GM08714 (cell line): Measurements from ENCODE around the gene CRADD.

Experiments
- H3K4me3 ChIP-seq: fragments of 200-500 bp; sonication (Bioruptor generic); 2 replicates; pipeline ENCODE4 v1.5.1; 2014; ENCODE audit warnings: mild to moderate bottlenecking, low read length, inconsistent platforms
- ZNF274 ChIP-seq: IDR thresholded peaks from 2 replicates; pipeline ENCODE4 v1.6.1; 2012; ENCODE audit warnings: mild to moderate bottlenecking, low read depth, low read length

Gene CRADD

DNA sequence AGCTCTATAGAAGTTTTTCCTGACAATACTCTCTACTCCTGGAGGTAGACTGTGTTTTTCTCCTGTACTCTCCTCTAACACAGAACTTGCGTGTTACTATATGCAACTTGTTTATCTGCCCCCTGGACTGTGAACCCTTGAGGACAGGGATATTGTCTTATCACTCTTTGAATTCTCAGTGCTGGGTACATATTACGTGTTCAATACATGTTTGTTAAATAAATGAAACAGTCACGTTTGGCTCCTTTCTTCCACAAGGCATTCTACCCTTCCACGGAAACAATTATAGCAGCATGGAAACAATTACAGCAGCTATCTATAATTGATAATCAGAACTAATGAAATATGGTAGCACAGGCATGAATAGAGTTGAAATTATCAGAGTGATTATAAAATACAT is 50.7 kb downstream of the CRADD start:
- no peak for TF ChIP-seq ZNF274

DNA sequence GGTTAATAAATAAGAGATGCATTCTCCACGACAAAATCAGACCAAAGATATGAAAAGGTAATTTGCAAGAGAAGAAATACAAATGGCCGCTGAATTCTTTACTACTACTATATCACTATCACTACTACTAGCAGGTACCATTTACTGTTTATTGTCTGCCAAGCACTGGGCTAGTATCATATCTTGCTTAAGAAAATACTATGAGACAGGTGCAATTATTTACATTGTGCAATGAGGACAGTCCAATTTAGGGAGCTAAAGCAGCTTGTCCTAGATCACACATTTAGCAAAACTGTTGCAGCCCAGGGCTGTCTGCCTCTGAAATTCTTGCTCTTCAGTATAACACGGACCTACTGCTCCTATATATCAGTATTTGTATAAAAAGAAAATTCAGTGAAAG is 52.8 kb downstream of the CRADD start:
- no peak for TF ChIP-seq ZNF274
- H3K4me3 ChIP-seq = no peak overlapping the region

More for the DNA sequence above, 50.7 kb downstream of the CRADD start:
- H3K4me3 ChIP-seq = no peak overlapping the region

DNA sequence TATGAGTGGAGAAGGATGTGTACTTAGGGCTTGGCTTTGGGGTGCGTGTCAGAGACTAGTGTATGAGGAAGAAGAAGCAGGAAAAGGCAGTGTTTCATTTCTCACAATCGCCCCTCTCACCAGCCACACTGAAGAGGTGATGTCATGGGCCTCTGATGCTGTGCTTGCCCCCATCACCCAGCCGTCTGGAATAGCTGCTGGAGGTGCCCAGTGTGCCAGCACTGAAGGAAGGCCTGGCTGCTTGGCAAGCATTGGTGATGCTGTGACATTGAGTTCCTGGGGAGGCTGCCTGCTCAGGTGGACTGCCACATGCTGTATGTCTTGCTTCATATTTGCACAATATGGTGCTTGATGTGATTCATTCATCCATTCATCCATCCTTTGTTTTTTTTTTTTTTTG is 56.2 kb downstream of the CRADD start:
- TF ChIP-seq ZNF274 = no peak
- H3K4me3 ChIP-seq = no peak overlapping the region

DNA sequence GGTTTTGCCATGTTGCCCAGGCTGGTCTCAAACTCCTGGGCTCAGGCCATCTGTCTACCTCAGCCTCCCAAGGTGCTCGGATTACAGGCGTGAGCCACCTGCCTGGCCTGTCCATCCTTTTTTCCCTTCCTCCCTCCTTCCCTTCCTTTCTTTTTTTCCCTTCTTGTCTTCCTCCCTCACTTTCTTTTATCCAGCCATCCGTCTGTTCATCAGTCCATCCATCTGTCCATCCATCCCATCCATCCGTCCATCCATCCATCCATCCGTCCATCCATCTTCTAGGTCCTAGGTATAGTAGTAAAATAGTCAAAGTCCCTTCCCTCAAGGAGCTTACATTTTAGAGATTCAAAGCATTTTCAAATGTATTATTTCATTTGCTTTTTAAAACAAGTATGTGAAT is 56.8 kb downstream of the CRADD start:
- H3K4me3 ChIP-seq = no peak overlapping the region
- TF ChIP-seq ZNF274 = no peak

DNA sequence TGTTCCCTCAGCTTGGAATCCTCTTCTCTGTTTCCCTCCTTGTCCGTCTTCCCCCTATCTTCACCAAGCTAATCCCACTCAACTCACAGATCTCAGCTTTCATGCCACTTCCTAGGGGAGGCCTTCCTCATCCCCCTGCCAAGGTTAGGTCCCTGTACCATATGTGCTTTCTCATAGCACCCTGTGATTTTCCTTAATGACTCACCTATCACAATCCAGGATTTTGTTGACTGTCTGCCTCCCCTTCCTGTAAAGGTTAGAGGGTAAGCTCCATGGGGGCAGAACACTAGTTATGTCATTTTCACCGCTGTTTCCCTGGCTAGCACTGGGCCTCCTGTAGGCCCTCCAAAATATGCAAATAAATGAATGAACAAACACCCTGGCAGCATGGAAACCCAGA is 57.6 kb downstream of the CRADD start:
- no peak for TF ChIP-seq ZNF274
- no peak overlapping the region for H3K4me3 ChIP-seq

DNA sequence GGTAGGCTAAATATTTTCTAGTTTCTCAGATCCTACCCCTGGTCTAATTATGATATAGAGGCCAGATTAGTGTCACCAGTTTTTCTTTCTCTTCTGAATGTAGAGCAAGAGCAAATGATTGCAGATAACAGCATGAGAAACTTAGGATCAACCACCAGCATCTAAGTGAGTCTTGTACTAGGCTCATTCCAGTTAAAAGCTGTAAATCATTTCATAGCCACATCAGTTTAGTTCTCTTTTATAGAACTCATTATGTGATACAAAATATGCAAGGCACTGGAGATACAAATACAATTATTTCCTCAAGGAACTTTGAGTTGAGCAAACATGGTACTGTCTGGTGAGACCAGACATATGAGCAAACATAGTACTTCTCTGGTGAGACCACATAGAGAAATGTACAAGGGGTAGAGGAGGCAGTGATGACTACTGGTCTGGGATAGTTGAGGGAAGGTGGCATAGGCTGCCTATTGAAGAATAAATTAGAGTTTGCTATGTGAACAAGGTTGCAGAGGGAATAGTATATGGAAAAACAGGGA is 59.5 kb downstream of the CRADD start:
- TF ChIP-seq ZNF274 = no peak
- no peak overlapping the region for H3K4me3 ChIP-seq

GRCh38 chr12:93737457-93738198 is 60.5 kb downstream of the CRADD start:
- TF ChIP-seq ZNF274 = no peak
- H3K4me3 ChIP-seq = no peak overlapping the region

DNA sequence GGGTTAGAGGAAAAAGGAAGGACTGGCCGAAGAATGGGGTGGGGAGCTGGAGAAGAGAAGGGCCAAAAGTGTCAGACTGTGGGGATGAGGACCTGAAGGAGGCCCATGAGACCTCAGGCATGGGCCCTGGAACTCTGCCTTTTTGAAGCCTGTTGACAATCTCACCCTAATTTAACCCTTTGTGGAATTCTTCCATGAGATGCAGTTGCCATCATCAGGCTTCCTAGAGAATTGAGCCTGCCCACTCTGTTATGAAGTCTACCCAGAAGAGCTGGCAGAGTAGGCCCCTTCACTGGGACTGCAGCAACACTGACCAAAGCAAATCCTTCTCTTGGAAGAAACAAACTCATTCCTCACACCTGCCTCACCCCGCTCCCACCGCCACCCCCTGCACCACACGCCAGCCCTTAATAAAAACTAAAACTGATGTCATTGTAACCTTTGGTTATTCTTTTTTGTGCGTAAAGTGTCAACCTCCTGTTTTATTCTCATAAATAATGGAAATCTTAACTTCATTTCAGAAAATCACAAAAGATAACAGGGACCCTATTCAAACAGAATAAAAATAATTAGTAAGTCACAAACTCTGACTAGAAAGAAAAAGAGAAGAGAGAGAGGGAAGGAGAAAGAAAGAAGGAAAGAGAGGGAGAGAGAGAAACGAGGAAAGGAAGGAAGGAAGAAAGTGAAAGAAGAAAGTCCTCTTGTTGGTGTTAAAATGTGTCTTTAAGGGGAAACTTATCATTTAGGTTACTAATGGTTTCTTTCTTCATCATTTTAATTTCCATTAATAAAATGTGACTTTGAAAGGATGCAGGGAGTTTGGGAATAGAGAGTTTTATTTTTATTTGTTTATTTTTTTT is 61.3 kb downstream of the CRADD start:
- no peak overlapping the region for H3K4me3 ChIP-seq
- TF ChIP-seq ZNF274 = no peak

DNA sequence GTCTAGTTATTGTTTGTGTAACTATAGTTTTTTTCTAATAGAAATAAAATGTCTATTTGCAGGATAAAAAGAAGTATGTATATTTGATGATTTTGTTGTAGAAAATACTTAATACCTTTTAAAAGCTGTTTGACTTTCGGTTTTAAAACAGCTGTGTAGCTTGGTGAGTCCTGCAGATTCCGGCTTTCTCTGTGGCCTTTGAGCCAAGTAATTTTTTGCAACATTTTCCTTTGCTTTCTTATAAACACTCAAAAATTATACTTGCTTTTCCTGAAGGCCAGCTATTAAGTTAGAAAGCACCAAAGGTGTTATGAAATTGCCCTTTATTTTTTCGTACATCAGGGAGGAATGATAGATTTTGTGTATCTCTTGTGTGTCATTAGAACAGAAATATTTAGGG is 63.6 kb downstream of the CRADD start:
- no peak for TF ChIP-seq ZNF274
- no peak overlapping the region; the same call in 1 of the 2 replicates for H3K4me3 ChIP-seq

- TF ChIP-seq ZNF274 = no peak
These were observed 64.5 kb downstream of the CRADD start for GRCh38 chr12:93741659-93742109.

DNA sequence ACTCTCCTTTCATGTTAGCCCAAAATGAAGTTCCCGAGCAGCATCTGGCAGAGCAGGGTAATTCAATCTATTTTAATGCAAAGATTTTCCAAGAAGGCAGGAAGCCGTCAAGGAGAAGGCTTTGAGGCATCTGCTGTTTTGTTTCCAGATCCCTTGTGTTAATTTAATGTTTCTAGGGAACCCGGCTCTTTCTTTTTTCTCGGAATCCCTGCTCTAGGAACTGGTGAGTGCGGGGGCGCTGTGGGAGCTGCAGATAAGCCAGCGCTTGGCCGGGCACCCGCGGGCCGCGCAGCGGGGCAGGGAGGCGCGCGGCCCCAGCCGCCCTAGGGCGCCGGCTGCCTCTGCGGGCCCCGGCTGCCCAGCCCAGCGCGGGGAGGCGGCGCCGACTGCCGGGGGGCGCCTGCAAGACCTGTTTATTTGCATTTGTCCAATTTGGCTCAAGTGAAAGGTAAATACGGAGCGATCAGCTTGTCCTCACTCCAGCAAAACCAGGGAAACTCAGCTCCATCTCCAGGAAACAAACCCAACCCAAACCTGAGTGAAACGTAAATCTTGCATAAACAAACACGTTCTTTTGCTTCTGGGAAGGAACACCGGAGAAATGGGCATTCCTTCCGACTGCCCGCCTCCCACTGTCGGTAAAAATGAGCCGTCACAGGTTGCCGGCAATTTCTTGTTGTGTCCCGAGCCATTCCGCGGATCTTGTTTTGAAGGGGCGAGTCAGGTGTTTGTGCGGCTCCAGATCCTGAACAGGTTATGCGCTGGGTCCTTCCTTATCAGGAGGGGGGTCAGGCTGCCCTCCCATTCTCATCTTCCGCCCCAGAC is 65.1 kb downstream of the CRADD start:
- no peak for TF ChIP-seq ZNF274
- peak overlapping the region; percentile 77 for H3K4me3 ChIP-seq

More at GRCh38 chr12:93741659-93742109, 64.5 kb downstream of the CRADD start:
- peak overlapping the region; percentile 77 for H3K4me3 ChIP-seq

DNA sequence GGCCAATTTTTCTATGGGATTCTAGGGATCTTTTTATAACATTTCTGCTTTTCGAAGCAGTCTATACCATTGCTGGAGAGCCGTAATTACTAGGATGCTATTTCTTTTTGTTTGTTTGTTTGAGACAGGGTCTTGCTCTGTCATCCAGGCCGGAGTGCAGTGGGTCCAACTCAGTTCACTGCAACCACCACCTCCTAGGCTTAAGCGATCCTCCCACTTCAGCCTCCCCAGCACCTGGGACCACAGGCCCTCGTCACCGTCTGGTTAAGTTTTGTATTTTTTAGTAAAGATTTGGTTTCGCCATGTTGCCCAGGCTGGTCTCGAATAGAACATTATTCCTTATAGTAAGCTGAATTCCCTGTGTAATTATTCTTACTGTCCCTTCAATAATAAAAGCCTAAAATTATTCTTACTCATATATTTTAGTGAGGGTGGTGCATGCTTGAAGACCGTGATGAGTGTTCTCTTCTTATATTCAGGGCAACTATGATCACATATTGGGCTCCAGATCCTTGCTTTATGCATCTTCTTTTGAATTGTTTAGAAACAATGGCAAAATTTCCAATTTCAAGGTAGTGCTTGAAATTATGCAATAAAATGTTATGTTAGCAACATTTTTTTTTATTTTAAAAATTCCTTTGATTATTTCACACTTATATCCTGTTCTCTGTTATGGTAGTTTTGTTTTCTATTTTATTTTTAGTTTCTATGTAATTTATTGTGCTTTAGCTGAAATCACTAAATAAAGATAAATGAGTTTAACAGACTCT is 66.2 kb downstream of the CRADD start:
- TF ChIP-seq ZNF274 = no peak
- no peak overlapping the region for H3K4me3 ChIP-seq

DNA sequence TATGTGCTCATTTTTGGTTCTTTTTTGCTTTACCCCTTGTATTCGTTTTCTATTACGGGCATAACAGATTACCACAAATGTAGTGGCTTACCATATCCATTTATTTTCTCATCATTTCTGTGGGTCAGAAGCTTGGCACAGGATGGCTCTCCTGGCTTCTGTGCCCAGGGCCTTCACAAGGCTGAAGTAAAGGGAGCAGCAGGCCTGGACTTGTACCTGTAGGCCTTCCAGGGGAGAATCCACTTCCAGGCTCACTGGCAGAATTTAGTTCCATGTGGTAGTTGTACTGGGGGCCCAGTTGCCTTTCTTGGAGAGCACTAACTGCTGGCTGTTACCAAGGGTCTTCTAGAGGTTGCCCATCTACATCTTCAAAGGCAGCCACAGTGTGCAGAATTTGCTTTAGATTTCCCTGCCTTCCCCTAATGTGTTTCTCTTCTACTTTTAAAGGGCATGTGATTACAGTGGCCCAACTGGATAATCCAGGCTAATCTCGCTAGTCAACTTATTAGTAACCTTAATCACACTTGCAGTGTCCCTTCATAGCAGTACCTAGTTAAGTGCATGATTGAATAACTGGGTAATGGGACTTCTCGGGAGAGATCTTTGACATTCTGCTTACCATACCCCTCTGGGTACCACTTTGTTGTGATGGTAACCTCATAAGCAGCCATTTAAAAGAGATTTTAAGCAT is 67.0 kb downstream of the CRADD start:
- no peak for TF ChIP-seq ZNF274
- no peak overlapping the region for H3K4me3 ChIP-seq
